OCI-LY3 (cell line): ENCODE results near the gene CAMK1D.

Experiments
- CTCF ChIP-seq: fragments of 200-600, 300-600 bp; sonication (generic); IDR thresholded peaks from 2 replicates; pipeline ENCODE4 v1.5.1; 2014; ENCODE audit warnings: antibody characterized with exemption, low read length, low read depth
- EZH2phosphoT487 ChIP-seq: fragments of 200-600 bp; shearing (Covaris generic); IDR thresholded peaks from 2 replicates; pipeline ENCODE4 v1.6.1; 2018; ENCODE audit warnings: antibody characterized with exemption, mixed run types, low read depth

GRCh38 chr10:12771981-12772760, 422.8 kb downstream of the CAMK1D start:
- no peak for TF ChIP-seq CTCF
- no peak for TF ChIP-seq EZH2phosphoT487
